Stimulated activated CD4-positive, alpha-beta T cell treated with anti-CD3 and anti-CD28 coated beads, Interleukin-12 subunit alpha, Interleukin-12 subunit beta, amount 100 ng/mL, for 4 hours (primary cell): ENCODE results near the gene CFAP77.
"Not testable (repeated sequence)": the region's sequence is repeated elsewhere in the genome, so short reads cannot be mapped to it uniquely, and the experiment has no call there.

Experiments used
- DNase-seq: peaks from one replicate; pipeline ENCODE4 v3.0.0-alpha.2; 2020

CFAP77 gene

DNA sequence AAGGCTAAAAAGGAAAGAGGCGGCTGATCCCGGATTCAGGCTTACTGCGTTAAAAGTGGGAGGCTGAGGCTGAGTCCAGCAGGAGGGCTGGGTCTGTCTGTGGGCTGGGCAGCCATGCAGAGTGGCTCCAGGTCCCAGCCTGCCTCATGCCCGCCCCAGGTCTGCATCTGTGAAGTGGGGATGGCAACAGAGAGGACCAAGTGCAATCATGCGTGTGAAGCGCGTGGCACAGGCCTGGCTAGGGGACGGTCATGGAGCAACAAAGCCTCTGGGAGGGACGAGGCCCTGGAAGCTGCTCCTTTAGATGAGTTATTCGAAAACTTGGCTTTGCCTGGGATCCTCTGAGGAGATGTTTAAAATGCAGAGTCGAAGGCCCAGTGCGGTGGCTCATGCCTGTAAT, 142.0 kb downstream of the CFAP77 start:
- DNase-seq, result no peak

DNA sequence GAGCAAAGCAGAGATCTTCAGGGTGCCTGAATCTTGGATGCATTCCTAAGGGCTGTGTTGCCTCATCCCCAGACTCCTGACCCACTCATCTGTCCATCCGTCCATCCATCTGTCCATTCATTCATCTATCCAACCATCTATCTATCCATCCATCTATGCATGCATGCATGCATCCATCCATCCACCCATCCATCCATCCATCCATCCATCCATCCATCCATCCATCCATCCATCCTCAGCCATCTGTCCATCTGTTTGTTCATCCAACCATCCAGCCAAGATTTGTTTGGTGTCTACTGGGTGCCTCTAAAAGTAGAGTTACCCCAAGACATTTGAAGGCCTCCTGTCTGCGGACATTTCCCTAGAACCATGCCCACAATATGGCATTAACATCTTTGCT, 144.7 kb downstream of the CFAP77 start:
- DNase-seq, result no peak

- DNase-seq, result no peak
These were observed 145.5 kb downstream of the CFAP77 start for GRCh38 chr9:132555528-132555927.

- no peak for DNase-seq
These were observed 146.2 kb downstream of the CFAP77 start for GRCh38 chr9:132556235-132556634.

- DNase-seq, result no peak
These were observed 146.7 kb downstream of the CFAP77 start for GRCh38 chr9:132556714-132557113.

- DNase-seq, result no peak
These were observed 147.1 kb downstream of the CFAP77 start for GRCh38 chr9:132557159-132557558.

- DNase-seq, result no peak
These were observed 149.7 kb downstream of the CFAP77 start for GRCh38 chr9:132559711-132560110.

- DNase-seq, result no peak
These were observed 150.7 kb downstream of the CFAP77 start for GRCh38 chr9:132560616-132561202.

- no peak for DNase-seq
These were observed 152.2 kb downstream of the CFAP77 start for GRCh38 chr9:132562306-132562573.

DNA sequence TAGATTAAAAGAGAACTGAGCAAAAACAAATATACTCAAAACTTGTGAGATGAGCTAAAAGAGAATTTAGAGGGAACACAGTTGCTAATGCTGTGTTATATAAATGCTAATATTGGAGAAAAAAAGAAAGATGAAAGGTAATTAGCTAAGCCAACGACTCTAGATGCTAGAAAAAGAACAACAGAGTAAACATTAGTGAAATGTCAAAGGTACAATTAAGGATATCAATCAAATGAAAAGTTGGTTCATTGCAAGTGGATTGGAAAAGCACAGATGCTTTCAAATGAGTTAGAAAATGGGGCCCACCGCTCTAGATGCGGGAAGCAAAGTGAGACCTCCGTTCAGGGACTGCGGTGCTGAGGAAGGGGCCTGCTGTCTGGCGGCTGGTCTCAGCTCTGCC, 154.5 kb downstream of the CFAP77 start:
- DNase-seq, result no peak

- DNase-seq, result not testable (repeated sequence)
These were observed 158.8 kb downstream of the CFAP77 start for GRCh38 chr9:132568787-132569186.

- no peak for DNase-seq
These were observed 162.0 kb downstream of the CFAP77 start for GRCh38 chr9:132571806-132572600.

GRCh38 chr9:132572921-132573320, 162.9 kb downstream of the CFAP77 start:
- DNase-seq, result no peak

- no peak for DNase-seq
These were observed 165.1 kb downstream of the CFAP77 start for GRCh38 chr9:132575005-132575609.

GRCh38 chr9:132575811-132576210, 165.8 kb downstream of the CFAP77 start:
- no peak for DNase-seq

- DNase-seq, result no peak
These were observed 167.1 kb downstream of the CFAP77 start for GRCh38 chr9:132577119-132577518.

GRCh38 chr9:132578367-132578932, 168.4 kb downstream of the CFAP77 start:
- no peak for DNase-seq

DNA sequence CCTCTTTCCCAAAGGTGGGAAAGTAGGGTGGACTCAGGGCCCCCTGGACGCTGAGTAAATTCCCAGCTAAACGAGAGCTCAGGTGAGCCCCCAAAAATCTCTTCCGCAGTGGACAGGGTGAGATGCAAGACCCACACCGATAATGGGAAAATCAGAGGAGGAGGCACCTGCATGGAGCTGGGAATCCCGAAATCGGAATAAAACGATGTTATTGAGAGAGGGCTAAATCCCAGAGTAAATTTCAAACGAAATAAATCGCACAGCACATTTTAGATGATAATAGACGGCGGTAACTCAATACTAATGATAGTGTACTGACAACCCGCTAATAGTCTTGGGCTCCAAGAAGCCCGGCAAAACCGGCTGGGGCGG, 169.4 kb downstream of the CFAP77 start:
- no peak for DNase-seq

- no peak for DNase-seq
These were observed 172.3 kb downstream of the CFAP77 start, which contains the start of gene BARHL1 for GRCh38 chr9:132582276-132582785. Gene BARHL1 (plus strand): TSS chr9:132582606. CDS start chr9:132582798, 192 bp downstream.

- DNase-seq, result no peak
These were observed 173.0 kb downstream of the CFAP77 start for GRCh38 chr9:132582786-132583583.

- DNase-seq, result no peak
These were observed 173.7 kb downstream of the CFAP77 start for GRCh38 chr9:132583584-132584304.
